Suprapubic skin (tissue), 4 donors: Measurements from ENCODE around the gene TUBA3C. TPM values are rescaled to one million over a fixed set of nuclear protein-coding genes. Genes with fewer than 3 reads are reported as not detected.

ENCODE experiments used
- DNase-seq, 2 donors: peaks; one replicate each; pipeline ENCODE4 v3.0.0-alpha.2; 2019; ENCODE audit warnings: low spot score in 2 of 2
- H3K27ac ChIP-seq: fragments of 200-600 bp; sonication (generic); one replicate; pipeline ENCODE4 v1.5.1; 2019
- H3K27me3 ChIP-seq: fragments of 200-600 bp; sonication (generic); one replicate; pipeline ENCODE4 v1.5.1; 2019
- H3K36me3 ChIP-seq: fragments of 200-600 bp; sonication (generic); one replicate; pipeline ENCODE4 v1.5.1; 2019
- H3K4me1 ChIP-seq: fragments of 200-600 bp; sonication (generic); one replicate; pipeline ENCODE4 v1.5.1; 2019
- H3K4me3 ChIP-seq: fragments of 200-600 bp; sonication (generic); one replicate; pipeline ENCODE4 v1.5.1; 2019; ENCODE audit warnings: mild to moderate bottlenecking
- H3K9me3 ChIP-seq: fragments of 200-600 bp; sonication (generic); one replicate; pipeline ENCODE4 v1.5.1; 2019
- CTCF ChIP-seq, 2 donors: fragments of 200-600 bp in 1 of 2; fragments of 450-650 bp in 1 of 2; sonication (generic) in 1 of 2; IDR thresholded peaks; one replicate each; pipeline ENCODE4 v1.5.1; 2016 to 2019; ENCODE audit warnings: antibody characterized with exemption in 2 of 2, mild to moderate bottlenecking in 1 of 2, moderate library complexity in 1 of 2
- EP300 ChIP-seq: sonication (generic); formaldehyde crosslinking; IDR thresholded peaks from one replicate; pipeline ENCODE4 v1.6.1; 2017; ENCODE audit warnings: antibody characterized with exemption
- POLR2A ChIP-seq, 2 donors: fragments of 450-650 bp; IDR thresholded peaks; one replicate each; pipeline ENCODE4 v1.6.1; 2017; ENCODE audit warnings: antibody characterized with exemption in 2 of 2, mild to moderate bottlenecking in 2 of 2, moderate library complexity in 2 of 2
- POLR2AphosphoS5 ChIP-seq, 3 donors: sonication (generic); formaldehyde crosslinking; IDR thresholded peaks; one replicate each; pipeline ENCODE4 v1.6.1; 2017; ENCODE audit warnings: antibody characterized with exemption in 3 of 3
- WGBS: methylation state at CpG from one replicate; pipeline ENCODE4 v1.1.5; 2018; 5-methylcytosine and 5-hydroxymethylcytosine counted together
- total RNA-seq, 4 donors: library from RNA; depleted of rRNA; stranded (reverse); fragments of >200 nt; gene quantifications; one replicate each; pipeline ENCODE4 v1.1.0, GENCODE V29; 2016

TUBA3C gene
- total RNA-seq, 4 donors from 2014 or later = not detected

- 60% methylated on average over 2 of the region's 6 CpGs for WGBS
- Histone ChIP-seq H3K9me3 (no peaks in the 10 kb centered on the region), H3K27ac (no peak overlapping the region), H3K27me3 (no peaks in the 10 kb centered on the region), H3K36me3 (no peaks in the 10 kb centered on the region), H3K4me1 (no peaks in the 10 kb centered on the region), H3K4me3 (no peak overlapping the region)
- TF ChIP-seq EP300 (no peak), POLR2A (IDR thresholded peaks at IDR 0.05) (no peak), CTCF (IDR thresholded peaks at IDR 0.05) (no peak), POLR2AphosphoS5 (IDR thresholded peaks at IDR 0.05) (no peak)
- DNase-seq = no peak
These were observed 26.2 kb downstream of the TUBA3C start for GRCh38 chr13:19155321-19155861.

- no peaks in the 10 kb centered on the region for H3K9me3 ChIP-seq
- H3K27me3 ChIP-seq = no peaks in the 10 kb centered on the region
- no peak for DNase-seq
- H3K27ac ChIP-seq = no peak overlapping the region
- no peaks in the 10 kb centered on the region for H3K4me1 ChIP-seq
- no peaks in the 10 kb centered on the region for H3K36me3 ChIP-seq
- TF ChIP-seq POLR2AphosphoS5 (IDR thresholded peaks at IDR 0.05) (no peak), POLR2A (IDR thresholded peaks at IDR 0.05) (no peak), EP300 (no peak), CTCF (IDR thresholded peaks at IDR 0.05) (no peak)
- no CpG with 5 or more reads among the region's 7 CpGs for WGBS
- no peak overlapping the region for H3K4me3 ChIP-seq
These were observed 26.8 kb downstream of the TUBA3C start for GRCh38 chr13:19154843-19155242.

- TF ChIP-seq POLR2A (IDR thresholded peaks at IDR 0.05) (no peak), EP300 (no peak), POLR2AphosphoS5 (IDR thresholded peaks at IDR 0.05) (no peak), CTCF (IDR thresholded peaks at IDR 0.05) (no peak)
- Histone ChIP-seq H3K4me1 (no peaks in the 10 kb centered on the region), H3K27me3 (no peaks in the 10 kb centered on the region), H3K9me3 (peaks cover 2% of the 10 kb centered on the region), H3K4me3 (no peak overlapping the region), H3K36me3 (no peaks in the 10 kb centered on the region), H3K27ac (no peak overlapping the region)
- DNase-seq = no peak
- WGBS = 67% methylated on average over 1 of the region's 9 CpGs
These were observed 27.7 kb downstream of the TUBA3C start for GRCh38 chr13:19153782-19154450.

- Histone ChIP-seq H3K36me3 (no peaks in the 10 kb centered on the region), H3K4me1 (no peaks in the 10 kb centered on the region), H3K27me3 (no peaks in the 10 kb centered on the region), H3K9me3 (peaks cover 4% of the 10 kb centered on the region), H3K4me3 (no peak overlapping the region), H3K27ac (no peak overlapping the region)
- no peak for TF ChIP-seq CTCF (IDR thresholded peaks at IDR 0.05)
- no peak for TF ChIP-seq POLR2AphosphoS5 (IDR thresholded peaks at IDR 0.05)
- no peak for TF ChIP-seq POLR2A (IDR thresholded peaks at IDR 0.05)
- no peak for TF ChIP-seq EP300
- 92% methylated on average over 2 of the region's 5 CpGs for WGBS
- DNase-seq = peak in 1 of 2 donors; percentile 44
These were observed 29.2 kb downstream of the TUBA3C start for GRCh38 chr13:19152403-19152802.

- Histone ChIP-seq H3K36me3 (no peaks in the 10 kb centered on the region), H3K4me3 (no peak overlapping the region), H3K9me3 (peaks cover 4% of the 10 kb centered on the region), H3K27me3 (no peaks in the 10 kb centered on the region), H3K4me1 (no peaks in the 10 kb centered on the region), H3K27ac (no peak overlapping the region)
- TF ChIP-seq POLR2A (IDR thresholded peaks at IDR 0.05) (no peak), CTCF (IDR thresholded peaks at IDR 0.05) (no peak), POLR2AphosphoS5 (IDR thresholded peaks at IDR 0.05) (no peak), EP300 (no peak)
- 74% methylated on average over 3 of the region's 14 CpGs for WGBS
- peak in 1 of 2 donors; percentile 34 for DNase-seq
These were observed 29.9 kb downstream of the TUBA3C start for GRCh38 chr13:19151581-19152263.
